Endometrium (tissue), 2 donors: ENCODE measurements around the gene FLVCR1.
A peak's percentile ranks its signal among the peaks of the same experiment; 100 is the strongest.
"Not testable (repeated sequence)": the region's sequence is repeated elsewhere in the genome, so short reads cannot be mapped to it uniquely, and the experiment has no call there.

Experiments used
- FAIRE-seq: peaks from 2 replicates; lab custom pipeline; 2012; peaks lifted over from hg19 to GRCh38; lab: Jason Lieb, UNC
- donor health status: control.
- donor health status: control.

The FLVCR1 gene

GRCh38 chr1:212857992-212858460 lies at the start of gene FLVCR1:
Gene FLVCR1, plus strand, starts transcription at chr1:212858275. Its CDS starts 178 bp downstream, at chr1:212858453.
- FAIRE-seq, result peak; percentile 35

- no peak for FAIRE-seq
Measured at GRCh38 chr1:212814537-212815334, 43.3 kb upstream of the FLVCR1 start.

- FAIRE-seq, result no peak
Measured at GRCh38 chr1:212816567-212817278, 41.4 kb upstream of the FLVCR1 start.

- no peak for FAIRE-seq
Measured at GRCh38 chr1:212819726-212820125, 38.3 kb upstream of the FLVCR1 start.

- no peak for FAIRE-seq
Measured at GRCh38 chr1:212820969-212821368, 37.1 kb upstream of the FLVCR1 start.

- no peak for FAIRE-seq
Measured at GRCh38 chr1:212822956-212823355, 35.1 kb upstream of the FLVCR1 start.

GRCh38 chr1:212824201-212824600 lies 33.9 kb upstream of the FLVCR1 start:
- FAIRE-seq, result no peak

GRCh38 chr1:212825798-212826452 lies 32.1 kb upstream of the FLVCR1 start:
- no peak for FAIRE-seq

- no peak for FAIRE-seq
Measured at GRCh38 chr1:212827171-212827776, 30.8 kb upstream of the FLVCR1 start.

GRCh38 chr1:212827831-212828278 lies 30.2 kb upstream of the FLVCR1 start:
- no peak for FAIRE-seq

- no peak for FAIRE-seq
Measured at GRCh38 chr1:212828395-212828794, 29.7 kb upstream of the FLVCR1 start.

- FAIRE-seq, result not testable (repeated sequence)
Measured at GRCh38 chr1:212833211-212834207, 24.6 kb upstream of the FLVCR1 start.

- no peak for FAIRE-seq
Measured at GRCh38 chr1:212838145-212838544, 19.9 kb upstream of the FLVCR1 start.

- FAIRE-seq, result not testable (repeated sequence)
Measured at GRCh38 chr1:212844521-212844920, 13.6 kb upstream of the FLVCR1 start.

- FAIRE-seq, result no peak
Measured at GRCh38 chr1:212847549-212847948, 10.5 kb upstream of the FLVCR1 start, which contains the start of gene SPATA45. Gene SPATA45, minus strand, starts transcription at chr1:212847649. Its CDS starts 11,500 bp downstream, at chr1:212836149.

GRCh38 chr1:212852105-212852688 lies 5.9 kb upstream of the FLVCR1 start:
- no peak for FAIRE-seq

- FAIRE-seq, result no peak
Measured at GRCh38 chr1:212853658-212854057, 4.4 kb upstream of the FLVCR1 start.

- no peak for FAIRE-seq
Measured at GRCh38 chr1:212856755-212857154, 1.3 kb upstream of the FLVCR1 start.

- FAIRE-seq, result no peak
Measured at GRCh38 chr1:212858461-212859265, 588 bp downstream of the FLVCR1 start.
